Activated CD8-positive, alpha-beta memory T cell treated with anti-CD3 and anti-CD28 coated beads, Interleukin-2, amount 50 U/mL, for 1 hour (primary cell): ENCODE results near the gene DPYSL4.

ENCODE experiments used
- DNase-seq: peaks from one replicate; pipeline ENCODE4 v3.0.0-alpha.2; 2020; ENCODE audit errors: extremely low read depth

The DPYSL4 gene

GRCh38 chr10:132186488-132187429 is at the start of gene DPYSL4:
TSS of gene DPYSL4 (plus strand) at chr10:132186948. CDS start at chr10:132187064, 116 bp downstream.
- no peak for DNase-seq

- DNase-seq, result no peak
These were observed 49.4 kb upstream of the DPYSL4 start for GRCh38 chr10:132137111-132138072.

GRCh38 chr10:132138133-132138532 is 48.6 kb upstream of the DPYSL4 start:
- DNase-seq, result no peak

- no peak for DNase-seq
These were observed 48.2 kb upstream of the DPYSL4 start for GRCh38 chr10:132138596-132138995.

DNA sequence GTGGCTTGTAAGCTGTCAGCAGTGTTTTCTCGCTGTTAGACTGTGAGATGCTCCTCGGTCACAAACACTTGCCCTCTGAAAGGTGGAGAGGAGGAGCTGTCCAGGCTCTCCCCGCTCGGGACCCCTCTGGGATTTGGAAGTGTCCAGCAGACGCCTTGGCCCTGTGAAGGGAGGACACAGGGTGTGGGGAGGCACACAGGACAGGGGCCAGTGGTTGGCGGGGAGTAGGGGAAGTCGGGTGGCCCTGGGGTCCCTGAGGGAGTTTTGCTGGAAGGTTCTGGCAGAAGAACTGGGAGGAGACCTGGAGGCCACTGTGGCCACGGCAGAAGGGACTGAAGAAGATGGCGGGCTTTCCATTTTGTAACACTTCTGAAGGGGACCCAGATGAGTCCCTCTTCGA is 47.2 kb upstream of the DPYSL4 start:
- no peak for DNase-seq

DNA sequence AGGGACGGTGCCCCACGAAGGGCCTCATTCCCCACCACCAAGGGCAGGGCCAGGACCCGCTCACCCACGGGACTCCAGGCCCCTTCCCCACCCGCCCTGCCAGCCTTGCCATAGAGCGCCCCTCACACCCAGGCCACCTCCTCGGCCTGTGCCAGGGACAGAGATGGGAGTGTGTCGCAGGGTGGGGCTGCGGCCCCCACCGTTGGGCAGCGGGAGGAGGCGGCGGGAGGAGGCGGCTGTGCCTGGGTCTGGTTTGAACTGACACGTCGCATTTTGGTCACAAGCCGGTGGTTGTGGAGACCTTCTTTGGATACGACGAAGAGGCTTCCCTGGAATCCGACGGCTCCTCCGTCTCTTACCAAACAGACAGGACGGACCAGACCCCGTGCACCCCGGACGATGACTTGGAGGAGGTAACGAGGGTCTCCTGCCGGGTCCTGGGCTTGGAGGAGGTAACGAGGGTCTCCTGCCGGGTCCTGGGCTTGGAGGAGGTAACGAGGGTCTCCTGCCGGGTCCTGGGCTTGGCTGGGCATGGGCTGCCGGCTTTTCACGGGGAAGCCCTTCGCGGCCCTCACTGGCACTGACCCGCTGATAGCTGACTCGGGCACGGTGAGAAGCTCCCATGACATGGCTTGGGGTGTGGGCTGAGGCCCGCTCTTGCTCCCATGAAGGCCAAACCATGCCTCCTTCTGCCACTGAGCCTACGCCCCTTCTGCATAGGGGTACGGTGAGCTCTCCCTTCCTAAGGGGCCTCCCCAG is 46.4 kb upstream of the DPYSL4 start:
- DNase-seq, result no peak

DNA sequence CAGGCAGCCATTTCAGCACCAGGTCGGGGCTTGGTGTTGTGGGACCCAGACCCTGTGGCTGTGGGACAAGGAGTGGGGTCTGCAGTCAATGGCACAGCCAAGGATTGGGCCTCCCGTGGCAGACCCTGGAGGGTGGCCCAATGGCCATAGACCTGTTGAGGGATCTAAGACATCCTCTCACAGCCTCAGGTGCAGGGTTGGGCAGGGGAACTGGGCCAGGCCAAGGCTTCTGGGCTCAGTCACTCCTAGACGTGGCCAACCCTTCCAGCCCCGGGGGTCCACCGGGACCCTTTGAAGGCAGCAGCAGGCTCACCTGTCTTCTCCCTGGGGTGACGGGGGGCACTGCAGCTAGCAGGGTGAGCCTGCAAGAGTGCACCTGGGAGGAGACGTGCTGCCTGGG is 45.7 kb upstream of the DPYSL4 start:
- DNase-seq, result no peak

DNA sequence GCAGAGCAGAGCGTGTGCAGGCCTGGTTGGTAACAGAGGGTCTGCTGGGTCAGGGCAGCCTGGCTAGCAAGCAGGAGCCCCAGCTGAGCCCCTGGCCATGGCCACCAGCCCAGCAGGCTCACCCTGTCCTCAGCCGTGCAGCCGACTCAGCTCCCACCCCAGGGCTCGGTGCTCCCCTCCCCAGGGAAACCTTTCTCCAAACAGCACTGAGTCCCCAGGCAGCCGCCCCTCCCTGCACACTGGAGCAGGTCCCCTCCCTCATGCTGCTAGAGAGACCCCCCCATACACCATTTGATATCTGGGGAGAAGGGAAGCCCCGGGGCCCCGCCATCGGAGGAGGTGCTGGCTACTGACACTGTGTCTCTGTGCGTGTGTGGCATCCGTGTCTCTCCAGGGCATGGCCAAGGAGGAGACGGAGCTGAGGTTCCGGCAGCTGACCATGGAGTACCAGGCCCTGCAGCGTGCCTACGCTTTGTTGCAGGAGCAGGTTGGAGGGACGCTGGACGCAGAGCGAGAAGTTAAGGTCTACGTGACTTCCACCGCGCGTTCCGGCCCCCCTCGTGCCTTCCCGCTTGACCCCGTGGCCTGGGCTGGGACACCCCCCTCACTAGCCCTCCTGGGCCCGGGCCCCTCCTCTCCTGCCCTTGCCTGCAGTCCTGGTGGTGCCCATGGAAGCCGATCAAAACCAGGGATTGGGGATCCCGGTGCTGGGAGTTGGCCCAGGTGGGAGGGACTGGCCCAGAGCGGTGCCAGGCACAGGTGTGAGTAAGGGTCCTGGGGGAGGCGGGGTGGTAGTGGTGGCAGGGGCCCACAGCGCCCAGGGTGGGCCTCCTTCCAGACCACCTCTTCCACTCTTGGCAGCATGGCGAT is 45.0 kb upstream of the DPYSL4 start:
- no peak for DNase-seq

- no peak for DNase-seq
These were observed 44.2 kb upstream of the DPYSL4 start for GRCh38 chr10:132142396-132143161.

- DNase-seq, result no peak
These were observed 43.6 kb upstream of the DPYSL4 start for GRCh38 chr10:132143162-132143561.

- no peak for DNase-seq
These were observed 42.7 kb upstream of the DPYSL4 start for GRCh38 chr10:132144086-132144485.

GRCh38 chr10:132145002-132145401 is 41.7 kb upstream of the DPYSL4 start:
- DNase-seq, result no peak

DNA sequence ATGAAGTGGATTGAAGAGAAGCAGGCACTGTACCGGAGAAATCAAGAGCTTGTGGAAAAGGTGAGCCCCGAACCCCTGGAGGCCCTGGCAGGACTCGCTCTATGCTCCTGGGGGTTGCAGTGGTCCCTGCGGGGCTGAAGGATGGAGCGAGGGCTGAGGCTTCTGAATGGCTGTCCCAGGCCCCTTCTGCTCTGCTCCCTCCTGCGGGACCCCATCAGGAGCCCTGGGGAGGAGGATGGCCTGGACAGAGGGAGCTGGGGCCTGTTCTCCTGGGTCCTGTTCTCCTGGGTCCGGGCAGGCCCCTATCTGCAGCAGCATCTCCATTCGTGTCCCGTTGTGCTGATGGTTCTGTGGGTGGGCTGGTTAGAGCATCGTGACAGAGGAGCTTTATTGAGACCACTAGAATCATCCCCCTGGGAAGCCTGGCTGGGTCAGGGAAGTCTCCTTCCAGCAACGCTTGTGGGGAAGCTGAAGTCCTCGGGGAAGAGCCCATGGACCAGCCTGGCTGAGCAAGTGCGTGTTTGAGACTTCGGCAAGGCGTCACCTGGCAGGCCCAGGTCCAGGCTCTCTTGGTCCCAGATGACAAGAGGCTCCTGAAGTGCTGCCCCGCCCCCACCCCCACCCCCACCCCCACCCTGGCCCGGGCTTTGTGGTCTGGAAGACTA is 41.1 kb upstream of the DPYSL4 start:
- DNase-seq, result no peak

DNA sequence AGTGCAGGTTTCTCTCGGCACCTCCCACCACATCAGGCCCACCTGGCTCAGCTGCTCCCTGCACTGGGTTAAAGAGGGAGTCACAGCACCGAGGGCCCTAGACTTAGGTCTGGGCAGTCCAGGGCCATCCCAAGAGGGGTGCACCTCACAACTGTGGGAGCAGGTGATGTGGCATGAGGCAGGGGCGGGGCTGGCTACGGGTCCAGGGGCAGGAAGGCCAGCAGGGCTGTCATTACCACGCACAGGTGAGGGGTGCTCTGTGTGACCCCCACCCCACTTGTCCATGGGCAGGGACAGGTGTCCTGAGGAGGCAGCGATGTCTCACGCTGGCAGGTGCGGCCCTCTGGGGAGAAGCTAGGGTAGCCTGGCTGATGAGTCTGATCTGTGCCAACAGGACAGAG is 40.5 kb upstream of the DPYSL4 start:
- no peak for DNase-seq

- DNase-seq, result no peak
These were observed 39.5 kb upstream of the DPYSL4 start for GRCh38 chr10:132146941-132147915.

GRCh38 chr10:132148261-132149251 is 38.2 kb upstream of the DPYSL4 start:
- no peak for DNase-seq

GRCh38 chr10:132149271-132149670 is 37.5 kb upstream of the DPYSL4 start:
- DNase-seq, result no peak
